ENCODE measurements around the gene KRTAP20-1.

KRTAP20-1 gene, protein sequence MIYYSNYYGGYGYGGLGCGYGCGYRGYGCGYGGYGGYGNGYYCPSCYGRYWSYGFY

DNA sequence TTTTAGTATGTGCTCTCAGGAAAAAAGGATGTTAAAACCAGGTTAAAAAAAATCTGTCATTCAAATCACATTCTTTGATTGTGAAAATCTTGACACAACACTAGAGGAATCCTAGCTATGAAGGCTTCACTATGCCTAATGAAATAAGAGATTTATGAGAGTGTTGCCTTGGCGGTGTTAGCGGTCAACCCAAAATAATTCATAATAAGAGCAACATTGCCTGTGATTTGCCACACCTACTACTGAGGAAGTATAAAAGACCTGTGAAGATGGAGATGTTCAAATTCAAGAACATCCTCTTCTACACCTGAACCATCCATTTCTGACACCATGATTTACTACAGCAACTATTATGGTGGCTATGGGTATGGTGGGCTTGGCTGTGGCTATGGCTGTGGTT lies at the start of gene KRTAP20-1:
KRTAP20-1 (plus strand) TSS at position 301 of the 400 bp plus-strand sequence; CDS start at position 331, 30 bp downstream.
- DNase-seq = no peak

- no peak for DNase-seq
These were observed 48.6 kb upstream of the KRTAP20-1 start for GRCh38 chr21:30567617-30568016.

- no peak for DNase-seq
These were observed 38.5 kb upstream of the KRTAP20-1 start for GRCh38 chr21:30577766-30578165.

DNA sequence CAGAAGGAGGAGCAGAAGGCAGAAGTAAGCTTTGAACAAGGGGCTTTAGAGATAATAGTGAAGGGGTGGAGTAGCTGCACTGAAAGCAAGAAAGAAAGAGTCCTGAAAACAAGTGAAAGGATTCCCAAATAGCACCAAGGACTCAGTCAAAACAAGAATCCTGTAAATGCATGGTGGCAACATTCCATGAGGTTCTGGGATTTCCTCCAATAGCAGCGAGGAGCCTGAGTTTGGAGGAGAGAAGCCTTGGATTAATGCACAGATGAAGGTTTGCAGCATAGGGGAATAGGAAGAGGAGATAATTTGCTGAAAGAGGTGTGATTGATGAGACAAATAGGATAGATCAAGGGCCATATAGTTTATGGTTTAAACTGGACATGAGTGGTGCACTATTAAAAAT lies 36.9 kb upstream of the KRTAP20-1 start:
- DNase-seq = no peak

- no peak for DNase-seq
These were observed 36.1 kb upstream of the KRTAP20-1 start for GRCh38 chr21:30580132-30580531.

DNA sequence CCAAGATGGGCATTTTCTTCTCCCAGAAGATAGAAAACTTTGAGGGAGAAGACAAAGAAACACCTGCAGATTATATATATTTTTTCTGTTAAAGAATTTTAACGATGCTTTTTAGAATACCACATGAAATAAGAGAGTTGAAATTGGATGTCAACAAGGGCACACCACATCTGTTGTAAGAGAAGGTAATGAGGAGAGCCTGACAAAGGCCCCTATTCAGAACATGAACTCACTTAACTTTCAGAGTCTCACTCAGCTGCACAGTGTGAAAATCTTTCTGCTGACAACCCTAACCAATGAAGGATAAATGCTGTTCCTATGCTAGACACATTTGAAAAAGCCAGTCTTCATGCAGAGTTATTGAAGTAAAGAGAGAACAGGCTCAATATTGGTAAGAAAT lies 33.4 kb upstream of the KRTAP20-1 start:
- no peak for DNase-seq

GRCh38 chr21:30590297-30590696 lies 25.9 kb upstream of the KRTAP20-1 start, which contains the start of gene KRTAP22-2:
TSS of gene KRTAP22-2 (minus strand) at chr21:30590397.
- DNase-seq = no peak

DNA sequence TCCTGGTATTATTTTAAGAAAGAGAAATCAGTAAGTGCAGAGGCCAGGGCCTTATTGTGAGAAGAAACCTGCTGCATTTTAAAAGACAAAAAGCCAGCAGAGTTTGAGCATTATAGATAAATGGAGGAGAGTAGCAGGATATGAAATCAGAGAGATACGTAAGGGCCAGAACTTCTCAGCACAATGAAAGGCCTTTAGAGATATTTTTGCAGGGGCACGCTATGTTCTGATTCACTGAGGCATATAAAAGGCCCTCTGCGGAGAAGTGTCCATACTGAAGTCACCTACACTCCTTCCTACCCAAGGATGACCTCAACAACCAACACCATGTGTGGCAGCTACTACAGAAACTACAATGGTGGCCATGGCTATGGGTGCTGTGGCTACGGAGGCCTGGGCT lies 24.1 kb upstream of the KRTAP20-1 start, which contains the start of gene KRTAP6-3:
KRTAP6-3 (plus strand) TSS at position 301 of the 400 bp plus-strand sequence; CDS start at position 307, 6 bp downstream.
- DNase-seq = no peak

DNA sequence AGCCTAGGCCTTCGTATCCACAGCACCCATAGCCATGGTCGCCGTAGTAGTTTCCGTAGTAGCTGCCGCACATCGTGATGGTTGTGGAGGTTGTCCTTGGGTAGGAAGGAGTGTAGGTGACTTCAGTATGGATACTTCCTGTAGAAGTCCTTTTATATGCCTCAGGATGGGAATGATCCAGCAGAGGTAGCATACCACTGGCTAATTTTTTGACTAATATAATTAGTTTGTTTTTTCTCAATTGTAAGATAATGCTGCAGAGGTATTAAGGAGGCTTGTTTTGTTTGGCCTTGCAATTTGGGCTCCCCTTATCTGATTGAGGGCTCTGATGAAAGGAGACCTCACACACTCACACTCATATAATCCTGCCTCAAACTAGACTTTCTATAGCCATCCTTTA lies 17.4 kb upstream of the KRTAP20-1 start, which contains the start of gene KRTAP6-2:
KRTAP6-2 (minus strand) TSS at position 101 of the 400 bp plus-strand sequence; CDS start at position 73, 28 bp downstream.
- DNase-seq = no peak

GRCh38 chr21:30600787-30601186 lies 15.4 kb upstream of the KRTAP20-1 start, which contains the start of gene KRTAP22-1:
TSS of gene KRTAP22-1 (plus strand) at chr21:30601087.
- no peak for DNase-seq

- DNase-seq = no peak
These were observed 10.3 kb upstream of the KRTAP20-1 start for GRCh38 chr21:30605968-30606367.

DNA sequence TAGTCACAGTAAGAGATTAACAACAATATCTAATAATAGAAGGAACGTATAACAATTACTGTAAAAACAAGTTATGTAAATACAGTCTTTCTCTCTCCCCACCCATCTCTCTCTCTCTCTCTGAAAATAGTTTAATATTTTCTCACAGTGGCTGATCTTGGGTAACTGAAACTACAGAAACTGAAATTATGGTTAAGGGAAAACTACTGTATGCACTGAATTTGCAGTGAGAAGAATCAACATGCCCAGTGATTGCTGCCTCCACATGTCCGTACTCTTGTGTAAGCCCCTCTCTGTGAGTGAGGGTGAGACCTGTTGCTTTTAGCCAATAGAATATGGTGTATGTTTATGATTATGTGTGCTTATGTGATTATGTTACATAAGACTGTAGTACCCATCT lies 4.1 kb upstream of the KRTAP20-1 start:
- DNase-seq = no peak

DNA sequence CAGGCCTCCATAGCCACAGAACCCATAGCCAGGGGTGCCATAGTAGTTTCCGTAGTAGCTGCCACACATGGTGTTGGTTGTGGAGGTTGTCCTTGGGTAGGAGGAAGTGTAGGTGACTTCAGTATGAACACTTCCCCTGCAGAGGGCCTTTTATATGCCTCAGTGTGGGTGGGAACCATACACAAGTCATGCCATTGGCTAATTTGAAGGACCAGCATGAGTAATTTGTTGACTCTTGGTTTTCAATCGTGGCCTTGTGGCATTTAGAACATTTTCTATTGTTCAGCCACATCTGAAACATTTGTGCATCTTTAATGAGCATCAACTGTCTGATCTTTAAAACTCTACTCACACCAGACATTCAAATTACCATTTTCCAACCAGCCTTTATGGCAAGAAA lies 2.4 kb upstream of the KRTAP20-1 start, which contains the start of gene KRTAP6-1:
KRTAP6-1 (minus strand) TSS at position 95 of the 400 bp plus-strand sequence; CDS start at position 69, 26 bp downstream.
- DNase-seq = no peak

DNA sequence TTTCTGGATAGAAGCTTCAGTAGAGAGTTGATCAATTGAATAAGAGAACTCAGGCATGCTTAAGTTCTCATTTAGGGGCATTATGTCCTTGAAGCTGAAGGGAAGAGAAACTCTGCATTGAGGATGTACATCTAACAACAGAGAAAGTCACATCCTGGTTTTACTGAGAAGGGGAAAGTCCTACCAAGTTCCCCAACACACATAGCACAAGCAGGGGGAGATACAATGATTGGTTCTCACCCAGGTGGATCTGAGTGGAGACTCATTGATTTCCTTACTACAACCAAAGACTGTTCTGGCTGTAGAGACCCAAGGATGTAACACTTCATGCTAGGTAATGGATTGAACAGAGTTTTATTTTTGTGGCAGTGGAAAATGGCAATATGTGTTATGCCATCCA lies 1.0 kb upstream of the KRTAP20-1 start:
- no peak for DNase-seq

DNA sequence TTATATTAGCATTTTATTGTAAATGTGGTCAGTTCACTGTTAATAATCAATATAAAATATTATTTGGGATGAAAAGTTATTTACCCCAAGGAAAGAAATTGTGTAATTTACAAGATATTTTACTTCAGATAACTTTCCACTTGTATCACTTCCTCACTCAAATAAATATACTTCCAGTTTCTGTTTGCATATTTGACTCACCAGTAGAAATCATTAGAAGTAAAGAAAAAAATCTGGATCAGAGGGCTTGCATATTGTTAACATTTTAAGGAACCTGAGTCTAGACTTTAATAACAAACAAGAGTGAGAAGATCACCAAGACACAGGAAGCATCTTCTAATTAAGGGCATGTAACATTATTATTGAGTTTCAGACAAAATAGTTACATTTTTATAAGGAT lies 3.9 kb downstream of the KRTAP20-1 start:
- no peak for DNase-seq

GRCh38 chr21:30620522-30620921 lies 4.3 kb downstream of the KRTAP20-1 start, which contains the start of gene KRTAP20-4:
TSS of gene KRTAP20-4 (plus strand) at chr21:30620627.
- DNase-seq = no peak

DNA sequence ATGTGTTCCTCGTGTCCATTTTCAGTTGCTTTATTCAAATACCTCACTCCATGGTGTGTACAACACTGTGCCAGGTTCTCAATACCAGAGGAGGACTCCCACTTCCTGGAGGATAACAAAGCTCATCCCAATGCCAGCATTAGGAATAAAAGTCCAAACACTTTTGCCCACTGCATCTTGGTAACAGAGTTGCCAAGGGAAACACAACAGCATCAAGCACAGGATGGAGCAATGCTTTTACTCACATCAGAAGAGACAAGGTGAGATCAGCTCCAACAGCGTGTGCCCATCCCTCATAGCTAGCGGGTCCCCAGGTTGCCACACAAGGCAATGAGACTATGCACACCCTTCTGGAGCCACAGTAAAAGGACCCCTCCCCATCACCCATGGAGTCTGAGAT lies 7.1 kb downstream of the KRTAP20-1 start:
- DNase-seq = no peak

DNA sequence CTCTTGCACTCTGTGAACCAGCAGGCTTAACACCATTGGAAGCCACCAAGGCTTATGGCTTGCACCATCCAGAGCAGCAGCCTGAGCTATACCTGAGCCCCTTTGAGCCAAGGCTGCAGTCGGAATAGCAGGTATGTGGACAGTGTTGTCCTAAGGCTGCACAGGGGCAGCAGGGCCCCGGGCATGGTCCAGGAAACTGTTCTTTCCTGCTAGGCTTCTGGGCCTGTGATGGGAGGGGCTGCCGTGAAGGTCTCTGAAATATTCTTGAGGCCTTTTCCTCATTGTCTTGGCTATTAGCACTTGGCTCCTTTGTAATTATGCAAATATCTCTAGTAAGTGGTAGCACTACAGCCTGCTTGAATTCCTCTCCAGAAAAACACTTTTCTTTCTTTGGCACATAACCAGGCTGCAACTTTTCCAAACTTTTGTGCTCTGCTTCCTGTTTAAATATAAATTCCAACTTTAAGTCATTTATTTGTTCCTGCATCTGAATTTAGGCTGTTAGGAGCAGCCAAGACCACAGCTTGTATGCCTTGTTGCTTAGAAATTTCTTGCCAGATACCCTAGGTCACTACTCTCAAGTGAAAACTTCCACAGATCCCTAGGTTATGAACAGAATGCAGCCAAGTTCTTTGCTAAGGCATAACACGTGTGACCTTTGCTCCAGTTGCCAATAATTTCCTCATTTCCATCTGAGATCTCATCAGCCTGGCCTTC lies 9.4 kb downstream of the KRTAP20-1 start:
- DNase-seq = no peak

- no peak for DNase-seq
These were observed 11.9 kb downstream of the KRTAP20-1 start for GRCh38 chr21:30628109-30628508.

- no peak for DNase-seq
These were observed 13.0 kb downstream of the KRTAP20-1 start for GRCh38 chr21:30629200-30629599.

DNA sequence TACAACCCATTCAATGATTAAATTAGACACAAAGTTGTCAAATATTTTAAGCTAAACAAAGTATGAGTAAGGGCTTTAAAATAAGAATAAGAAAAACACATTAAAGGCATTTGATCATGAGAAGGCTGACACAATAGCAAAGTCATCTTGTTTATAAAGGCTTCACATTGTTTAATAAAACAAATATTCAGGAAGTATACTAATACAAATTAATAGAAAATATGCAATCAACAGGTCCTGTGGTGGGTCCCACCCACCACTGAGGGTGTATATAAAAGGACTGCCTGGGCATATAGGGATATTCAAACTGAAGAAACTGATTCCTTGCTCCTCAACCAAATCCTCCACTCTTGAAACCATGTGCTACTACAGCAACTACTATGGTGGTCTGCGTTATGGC lies 18.7 kb downstream of the KRTAP20-1 start, which contains the start of gene KRTAP20-2:
KRTAP20-2 (plus strand) TSS at position 301 of the 400 bp plus-strand sequence; CDS start at position 359, 58 bp downstream.
- no peak for DNase-seq

DNA sequence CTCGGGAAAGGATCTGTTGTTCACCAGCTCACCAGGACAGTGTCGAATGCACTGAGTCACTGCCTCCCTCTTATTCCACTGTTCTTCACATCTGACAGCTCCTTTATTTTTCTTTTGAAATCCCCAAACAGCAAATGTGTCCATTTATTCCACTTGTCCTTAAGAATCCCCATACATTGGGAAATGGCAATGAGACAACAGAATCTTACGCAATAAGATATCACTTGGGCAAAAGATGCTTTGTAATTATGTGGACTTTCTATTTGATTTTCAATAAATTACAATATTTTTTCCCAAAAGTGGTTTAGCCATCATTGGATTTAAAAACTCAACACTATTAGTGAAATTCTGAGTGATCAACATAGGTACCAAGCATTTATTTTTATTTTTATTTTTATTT lies 22.5 kb downstream of the KRTAP20-1 start:
- DNase-seq = no peak

DNA sequence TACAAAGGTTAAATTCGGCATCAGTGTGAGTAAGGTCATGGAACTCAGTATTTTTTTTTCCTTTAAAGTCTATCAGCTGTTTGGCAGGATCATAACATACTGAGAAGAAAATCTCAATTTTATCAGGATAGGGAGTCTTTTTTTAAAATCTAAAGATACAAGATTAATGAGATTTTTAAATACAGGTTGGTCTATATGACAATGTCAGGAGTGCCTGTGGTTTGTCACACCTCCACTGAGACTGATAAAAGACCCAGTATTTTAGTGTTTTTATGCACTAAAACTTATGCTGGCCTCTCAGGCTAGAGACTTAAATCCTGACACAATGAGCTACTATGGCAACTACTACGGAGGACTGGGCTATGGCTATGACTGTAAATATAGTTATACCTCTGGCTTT lies 26.3 kb downstream of the KRTAP20-1 start, which contains the start of gene KRTAP20-3:
KRTAP20-3 (plus strand) TSS at position 301 of the 400 bp plus-strand sequence.
- no peak for DNase-seq

GRCh38 chr21:30646904-30647414 lies 30.7 kb downstream of the KRTAP20-1 start:
- no peak for DNase-seq
